Activated naive CD4-positive, alpha-beta T cell treated with anti-CD3 and anti-CD28 coated beads for 36 hours (primary cell): ENCODE results near the gene NBDY. TPM values are rescaled to one million over a fixed set of nuclear protein-coding genes. Genes with fewer than 3 reads are reported as not detected.
"Not testable (repeated sequence)": the region's sequence is repeated elsewhere in the genome, so short reads cannot be mapped to it uniquely, and the experiment has no call there.

Experiments used
- CTCF ChIA-PET: fragments of 350-600 bp; sonication (Branson Sonifier 250); formaldehyde crosslinking; loops from one replicate; lab custom pipeline; 2021; ENCODE audit warnings: antibody characterized with exemption; lab: Charles Lee
- DNase-seq: peaks from one replicate; pipeline ENCODE4 v3.0.0-alpha.2; 2020
- H3K27ac Mint-ChIP-seq: one replicate; pipeline ENCODE4 v1.8.0; 2021; ENCODE audit warnings: mild to moderate bottlenecking, mixed read lengths
- H3K27me3 Mint-ChIP-seq: one replicate; pipeline ENCODE4 v1.8.0; 2021; ENCODE audit warnings: low read depth, mixed read lengths
- H3K36me3 Mint-ChIP-seq: one replicate; pipeline ENCODE4 v1.8.0; 2021; ENCODE audit warnings: low read depth, mixed read lengths
- H3K4me1 Mint-ChIP-seq: one replicate; pipeline ENCODE4 v1.8.0; 2021; ENCODE audit warnings: low read depth, mixed read lengths
- H3K4me3 Mint-ChIP-seq: one replicate; pipeline ENCODE4 v1.8.0; 2021; ENCODE audit warnings: mild to moderate bottlenecking, moderate library complexity, mixed read lengths
- H3K9me3 Mint-ChIP-seq: one replicate; pipeline ENCODE4 v1.8.0; 2021; ENCODE audit warnings: mixed read lengths
- intact Hi-C: fragments of 100-400 bp; cut with micrococcal nuclease; formaldehyde crosslinking; loops from one replicate; pipeline ENCODE4 v1.15.1; 2023
- total RNA-seq, 2 experiments: library from RNA; stranded (reverse); gene quantifications; one replicate each; pipeline ENCODE4 v1.2.3, GENCODE V29; 2021

The NBDY gene
- total RNA-seq, 2 experiments from 2014 or later = 45.8 to 46.3 TPM

DNA sequence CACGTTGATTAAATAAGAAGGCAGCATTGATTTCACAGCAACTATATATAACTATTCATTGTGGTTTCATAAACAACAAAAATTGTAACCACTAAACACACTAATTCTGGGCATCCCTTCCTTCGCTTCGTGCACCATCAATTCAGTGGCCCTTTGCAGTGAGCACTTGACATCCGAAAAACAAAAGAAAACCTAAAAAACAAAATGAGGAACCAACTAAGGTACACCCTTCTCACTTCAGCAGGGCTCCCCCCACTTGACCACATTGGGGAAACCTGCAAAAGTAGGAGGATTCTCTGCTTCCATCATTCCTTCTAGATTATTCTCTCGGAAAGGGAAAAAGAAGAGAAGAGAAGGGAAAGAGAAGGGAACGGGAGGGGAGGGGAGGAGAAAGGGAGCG is 28.3 kb downstream of the NBDY start:
- H3K27me3 Mint-ChIP-seq = no peaks in the 10 kb centered on the region
- no peak for DNase-seq
- H3K4me3 Mint-ChIP-seq = no peak overlapping the region
- H3K36me3 Mint-ChIP-seq = peaks cover 18% of the 10 kb centered on the region
- H3K27ac Mint-ChIP-seq = no peak overlapping the region
- peaks cover 37% of the 10 kb centered on the region for H3K4me1 Mint-ChIP-seq
- intact Hi-C loops = no loop called here
- H3K9me3 Mint-ChIP-seq = peaks cover 2% of the 10 kb centered on the region
- CTCF ChIA-PET = no interaction called here

DNA sequence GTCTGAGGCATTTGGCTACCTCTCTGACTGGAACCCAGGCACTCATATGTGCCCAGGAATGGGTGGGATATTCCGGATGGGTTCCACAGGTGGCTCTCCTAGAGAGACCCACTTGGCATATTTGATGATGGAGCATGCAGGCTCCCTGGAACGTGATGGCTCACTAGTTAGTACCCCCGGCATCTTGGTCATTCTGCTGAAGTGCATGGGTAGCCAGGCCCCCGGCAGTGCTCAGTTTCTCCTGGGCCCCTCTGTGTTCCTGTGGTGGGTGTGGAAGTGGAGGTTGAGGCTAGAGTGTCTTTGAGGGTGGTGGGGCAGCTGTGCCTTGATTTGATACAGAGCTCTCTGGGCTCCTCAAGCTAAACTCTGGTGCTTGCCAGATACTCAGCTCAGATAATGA is 29.4 kb downstream of the NBDY start:
- peaks cover 11% of the 10 kb centered on the region for H3K36me3 Mint-ChIP-seq
- H3K4me3 Mint-ChIP-seq = no peak overlapping the region
- intact Hi-C loops = no loop called here
- peaks cover 2% of the 10 kb centered on the region for H3K9me3 Mint-ChIP-seq
- peak overlapping the region; percentile 46 for H3K27ac Mint-ChIP-seq
- H3K4me1 Mint-ChIP-seq = peaks cover 39% of the 10 kb centered on the region
- CTCF ChIA-PET = no interaction called here
- DNase-seq = no peak
- H3K27me3 Mint-ChIP-seq = no peaks in the 10 kb centered on the region

DNA sequence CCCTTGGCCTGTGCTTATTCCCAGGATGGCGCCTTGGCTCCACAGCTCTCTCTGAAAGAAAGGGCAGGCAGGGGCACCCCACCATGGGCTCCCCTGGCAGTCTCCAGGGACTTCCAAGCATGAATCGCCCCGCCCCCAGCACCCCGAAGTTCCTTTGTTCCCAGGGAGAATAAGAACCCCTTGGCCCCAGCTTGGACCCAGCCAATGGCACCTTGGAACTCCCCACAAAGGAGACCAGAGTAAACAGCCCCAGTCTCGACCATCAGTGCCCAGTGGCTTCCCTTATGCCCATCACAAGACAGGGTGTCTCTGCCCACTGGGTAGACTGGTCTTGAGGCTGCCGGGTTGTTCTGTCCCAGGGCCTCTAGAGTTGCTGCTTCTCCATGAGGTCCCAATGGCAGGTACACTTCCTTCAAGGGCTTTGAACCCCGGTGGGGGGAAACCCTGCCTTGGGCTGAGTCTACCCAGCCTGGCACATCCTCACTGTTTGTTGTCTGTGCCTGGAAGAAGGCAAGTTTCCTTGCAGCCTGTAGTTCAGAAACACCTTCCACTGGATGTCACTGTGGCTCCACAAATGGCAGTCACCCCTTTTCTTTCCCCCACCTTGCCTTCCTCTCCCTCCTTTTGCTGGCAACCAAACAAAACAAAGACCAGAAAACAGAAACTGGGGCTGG is 30.8 kb downstream of the NBDY start:
- peaks cover 44% of the 10 kb centered on the region for H3K4me1 Mint-ChIP-seq
- no peaks in the 10 kb centered on the region for H3K27me3 Mint-ChIP-seq
- no peak overlapping the region for H3K4me3 Mint-ChIP-seq
- H3K9me3 Mint-ChIP-seq = no peaks in the 10 kb centered on the region
- peak; percentile 29 for DNase-seq
- peaks cover 7% of the 10 kb centered on the region for H3K36me3 Mint-ChIP-seq
- intact Hi-C loops = no loop called here
- no peak overlapping the region for H3K27ac Mint-ChIP-seq
- CTCF ChIA-PET = no interaction called here

DNA sequence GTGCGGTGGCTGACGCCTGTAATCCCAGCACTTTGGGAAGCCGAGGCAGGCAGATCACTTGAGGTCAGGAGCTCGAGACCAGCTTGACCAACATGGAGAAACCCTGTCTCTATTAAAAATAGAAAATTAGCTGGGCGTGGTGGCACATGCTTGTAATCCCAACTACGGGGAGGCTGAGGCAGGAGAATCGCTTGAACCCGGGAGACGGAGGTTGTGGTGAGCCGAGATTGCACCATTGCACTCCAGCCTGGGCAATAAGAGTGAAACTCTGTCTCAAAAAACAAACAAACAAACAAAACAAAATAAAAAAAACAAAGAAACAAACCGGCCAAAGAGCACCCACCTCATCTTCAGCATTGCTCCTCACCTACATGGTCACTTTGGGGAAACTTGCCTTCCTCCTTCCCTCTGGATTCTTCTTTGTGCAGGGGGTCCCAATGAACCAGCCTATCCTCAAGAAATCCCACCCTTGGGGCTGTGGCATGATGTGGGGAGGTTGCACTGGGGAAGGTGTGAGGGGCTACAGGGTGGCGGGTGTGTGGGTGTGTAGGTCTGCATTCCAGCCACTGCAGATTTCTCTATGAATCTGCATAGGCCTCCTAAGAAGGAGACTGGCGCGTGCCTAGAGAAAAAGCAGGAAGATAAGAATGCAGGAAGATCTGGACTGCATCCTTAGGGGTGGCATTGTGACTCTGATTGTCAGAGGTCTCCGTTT is 31.5 kb downstream of the NBDY start:
- H3K27ac Mint-ChIP-seq = peak overlapping the region; percentile 96
- intact Hi-C loops, H3K27me3 Mint-ChIP-seq, DNase-seq, CTCF ChIA-PET, H3K36me3 Mint-ChIP-seq, H3K4me3 Mint-ChIP-seq, H3K9me3 Mint-ChIP-seq: not testable (repeated sequence)
- H3K4me1 Mint-ChIP-seq = peaks cover 51% of the 10 kb centered on the region

DNA sequence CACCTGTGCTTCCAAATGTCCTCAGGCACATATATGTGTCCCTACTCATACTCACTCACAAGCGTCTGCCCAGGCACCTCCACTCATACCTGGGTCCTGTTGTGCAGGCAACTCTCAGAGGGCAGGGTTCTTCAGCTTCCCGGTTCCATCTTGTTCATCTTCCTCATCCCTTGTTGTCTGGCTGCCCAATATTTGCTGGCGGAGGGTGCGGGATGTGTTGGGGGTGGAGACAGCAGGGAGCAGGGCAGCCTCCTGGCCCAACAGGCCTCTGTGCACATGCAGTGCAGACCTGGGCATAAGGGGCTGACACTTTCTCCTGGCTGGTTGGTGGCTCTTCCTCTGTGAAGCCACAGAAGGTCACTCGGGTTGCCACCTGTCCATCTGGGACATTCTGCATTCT is 32.1 kb downstream of the NBDY start:
- H3K36me3 Mint-ChIP-seq = peaks cover 6% of the 10 kb centered on the region
- intact Hi-C loops = no loop called here
- DNase-seq = no peak
- CTCF ChIA-PET = no interaction called here
- no peaks in the 10 kb centered on the region for H3K27me3 Mint-ChIP-seq
- H3K9me3 Mint-ChIP-seq = no peaks in the 10 kb centered on the region
- peak overlapping the region; percentile 96 for H3K27ac Mint-ChIP-seq
- H3K4me1 Mint-ChIP-seq = peaks cover 57% of the 10 kb centered on the region
- no peak overlapping the region for H3K4me3 Mint-ChIP-seq

DNA sequence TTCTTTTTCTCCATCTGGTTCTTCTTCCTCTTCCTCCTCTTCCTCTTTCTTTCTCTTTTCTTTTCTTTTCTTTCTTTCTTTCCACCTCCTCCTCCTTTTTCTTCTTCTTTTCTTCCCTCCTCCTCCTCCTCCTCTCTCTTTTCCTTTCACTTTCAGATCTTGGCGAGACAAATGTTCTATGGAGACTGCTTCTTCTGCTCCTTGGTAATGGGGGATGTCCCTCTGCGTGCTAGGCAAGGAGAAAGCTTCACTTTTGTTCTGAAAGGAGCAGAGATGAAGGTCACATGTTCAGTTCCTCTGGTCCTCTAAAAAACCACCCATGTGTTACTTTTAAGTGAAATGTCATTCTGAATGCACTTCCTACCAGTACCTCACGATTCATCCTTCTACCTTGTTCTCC is 33.2 kb downstream of the NBDY start:
- peaks cover 57% of the 10 kb centered on the region for H3K4me1 Mint-ChIP-seq
- intact Hi-C loops = loop anchor here (1.0 kb wide), 2 partner anchors 32 to 39 kb away; no protein-coding TSS in a partner anchor
- peak; percentile 49 for DNase-seq

DNA sequence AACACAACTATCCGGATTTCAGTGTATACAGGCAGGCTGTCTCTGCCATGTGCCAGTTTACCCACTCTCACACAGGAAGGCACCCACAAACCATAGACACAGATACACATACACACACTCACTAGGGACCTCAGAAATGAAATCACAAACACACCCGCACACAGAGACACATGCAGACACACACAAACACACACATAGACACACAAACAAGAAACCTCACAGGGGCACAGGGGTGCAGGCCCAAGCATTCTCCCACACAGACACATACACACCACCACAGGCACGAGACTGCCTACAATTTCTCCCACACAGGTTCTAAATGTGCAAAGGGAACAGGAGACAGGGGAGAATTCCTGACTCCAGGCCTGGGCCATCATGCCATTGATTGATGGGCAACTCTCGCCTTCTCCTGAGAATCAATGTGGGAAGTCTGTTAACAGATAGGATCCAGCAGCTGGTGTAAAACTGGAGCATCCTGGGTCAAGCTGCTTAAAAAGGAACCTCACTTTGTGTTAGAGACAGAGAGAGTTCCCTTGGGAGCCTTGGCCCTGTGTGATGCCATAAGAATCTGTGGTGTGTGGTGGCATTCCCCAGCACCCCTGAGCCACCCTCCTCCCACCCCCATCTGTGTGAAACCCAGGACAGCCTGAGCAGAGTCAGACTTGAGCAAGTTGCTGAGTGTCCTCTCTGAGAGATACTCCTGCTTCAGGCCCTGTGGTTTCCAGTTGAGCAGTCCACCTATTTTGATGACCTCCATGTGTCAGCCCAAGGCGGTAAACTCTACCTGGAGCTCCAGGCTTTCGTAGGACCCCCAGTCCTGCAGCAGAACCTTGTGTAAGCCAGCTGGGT is 33.9 kb downstream of the NBDY start:
- H3K4me1 Mint-ChIP-seq = peaks cover 57% of the 10 kb centered on the region
- peaks cover 6% of the 10 kb centered on the region for H3K36me3 Mint-ChIP-seq
- intact Hi-C loops = loop anchor here (1.0 kb wide), 2 partner anchors 33 to 38 kb away; no protein-coding TSS in a partner anchor
- no peaks in the 10 kb centered on the region for H3K9me3 Mint-ChIP-seq
- CTCF ChIA-PET = interaction anchor here (0.9 to 2.5 kb wide), 3 partner anchors 11 to 523 kb away, joined by 3 to 14 read pairs (median 3); no protein-coding TSS in a partner anchor
- DNase-seq = peak; percentile 10
- H3K4me3 Mint-ChIP-seq = peak overlapping the region; percentile 66
- peak overlapping the region; percentile 96 for H3K27ac Mint-ChIP-seq
- H3K27me3 Mint-ChIP-seq = no peaks in the 10 kb centered on the region

More for the DNA sequence above, 33.2 kb downstream of the NBDY start:
- CTCF ChIA-PET = interaction anchor here (0.7 to 0.9 kb wide), 2 partner anchors 10 to 351 kb away, joined by 3 read pairs; no protein-coding TSS in a partner anchor
- Mint-ChIP-seq H3K27ac (peak overlapping the region; percentile 96), H3K27me3 (no peaks in the 10 kb centered on the region), H3K9me3 (no peaks in the 10 kb centered on the region), H3K36me3 (peaks cover 6% of the 10 kb centered on the region), H3K4me3 (peak overlapping the region; percentile 66)

DNA sequence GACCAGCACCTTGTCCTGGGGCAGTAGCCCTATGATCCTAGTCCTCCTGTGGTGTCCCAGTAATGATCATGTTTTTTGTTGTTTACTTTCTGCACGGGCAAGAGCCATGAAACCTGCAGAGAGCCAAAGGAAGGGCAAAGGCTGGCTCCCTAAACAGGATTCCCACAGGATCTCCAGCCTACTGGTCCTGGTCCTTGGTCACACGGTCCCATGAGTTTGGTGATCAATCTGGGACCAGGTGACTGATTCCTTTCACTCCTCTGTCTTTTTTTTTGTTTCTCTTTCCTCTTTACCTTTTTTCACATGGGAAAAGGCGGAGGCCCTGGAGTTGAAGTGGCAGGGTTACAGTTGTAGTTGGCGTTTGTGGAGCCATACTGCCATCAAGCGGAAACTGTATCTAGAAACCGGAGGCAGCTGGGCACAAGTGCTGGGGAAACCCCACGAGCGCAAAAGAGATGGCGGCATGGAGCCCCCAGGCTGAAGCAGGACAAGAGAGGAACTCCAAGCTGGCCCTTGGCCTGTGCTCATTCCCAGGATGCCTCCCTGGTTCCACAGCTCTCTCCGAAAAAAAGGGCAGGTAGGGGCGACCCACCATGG is 34.6 kb downstream of the NBDY start:
- intact Hi-C loops = no loop called here
- Mint-ChIP-seq H3K27me3 (no peaks in the 10 kb centered on the region), H3K9me3 (no peaks in the 10 kb centered on the region), H3K36me3 (peaks cover 6% of the 10 kb centered on the region), H3K4me1 (peaks cover 55% of the 10 kb centered on the region), H3K27ac (peak overlapping the region; percentile 96), H3K4me3 (no peak overlapping the region)
- DNase-seq = peak; percentile 30
- CTCF ChIA-PET = interaction anchor here (0.9 to 2.5 kb wide), 3 partner anchors 214 to 522 kb away, joined by 3 to 14 read pairs (median 3); no protein-coding TSS in a partner anchor

DNA sequence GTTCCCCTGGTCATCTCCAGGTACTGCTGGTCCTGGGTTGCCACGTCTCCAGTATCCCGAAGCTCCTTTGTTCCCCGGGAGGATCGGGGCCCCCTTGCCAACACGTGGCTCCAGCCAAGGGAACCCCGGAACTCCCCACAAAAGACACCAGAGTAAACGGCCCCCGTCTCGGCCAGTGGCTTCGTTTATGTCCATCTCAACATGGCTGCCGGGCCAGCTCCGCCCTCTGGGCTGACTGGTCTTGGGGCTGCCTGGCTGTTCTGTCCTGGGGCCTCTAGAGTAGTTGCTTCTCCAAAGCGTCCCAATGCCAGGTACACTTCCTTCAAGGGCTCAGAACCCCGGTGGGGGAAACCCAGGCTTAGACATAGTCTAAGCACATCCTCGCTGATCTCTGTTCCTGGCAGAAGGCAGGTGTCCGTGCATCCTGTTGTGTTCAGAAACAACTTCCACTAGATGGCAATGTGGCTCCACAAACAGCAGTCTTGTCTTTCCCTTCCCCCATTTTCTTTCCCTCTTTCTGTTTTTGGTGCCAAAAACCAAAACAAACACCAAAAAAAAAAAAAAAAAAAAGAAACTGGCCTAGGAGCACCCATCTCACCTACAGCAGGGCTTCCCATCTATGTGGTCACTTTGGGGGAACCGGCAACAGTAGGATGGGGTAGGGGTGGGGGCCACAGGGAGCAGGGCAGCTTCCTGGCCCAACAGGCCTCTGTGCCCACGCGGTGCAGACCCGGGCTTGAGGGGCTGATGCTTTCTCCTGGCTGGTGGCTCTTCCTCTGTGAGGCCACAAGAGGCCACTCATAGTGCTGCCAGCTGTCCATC is 35.3 kb downstream of the NBDY start:
- no peaks in the 10 kb centered on the region for H3K9me3 Mint-ChIP-seq
- H3K27ac Mint-ChIP-seq = peak overlapping the region; percentile 96
- H3K27me3 Mint-ChIP-seq = no peaks in the 10 kb centered on the region
- H3K4me1 Mint-ChIP-seq = peaks cover 54% of the 10 kb centered on the region
- DNase-seq = peak; percentile 84
- peak overlapping the region; percentile 66 for H3K4me3 Mint-ChIP-seq
- intact Hi-C loops = no loop called here
- CTCF ChIA-PET = interaction anchor here (0.9 to 2.5 kb wide), 3 partner anchors 213 to 521 kb away, joined by 3 to 14 read pairs (median 3); no protein-coding TSS in a partner anchor
- peaks cover 6% of the 10 kb centered on the region for H3K36me3 Mint-ChIP-seq

DNA sequence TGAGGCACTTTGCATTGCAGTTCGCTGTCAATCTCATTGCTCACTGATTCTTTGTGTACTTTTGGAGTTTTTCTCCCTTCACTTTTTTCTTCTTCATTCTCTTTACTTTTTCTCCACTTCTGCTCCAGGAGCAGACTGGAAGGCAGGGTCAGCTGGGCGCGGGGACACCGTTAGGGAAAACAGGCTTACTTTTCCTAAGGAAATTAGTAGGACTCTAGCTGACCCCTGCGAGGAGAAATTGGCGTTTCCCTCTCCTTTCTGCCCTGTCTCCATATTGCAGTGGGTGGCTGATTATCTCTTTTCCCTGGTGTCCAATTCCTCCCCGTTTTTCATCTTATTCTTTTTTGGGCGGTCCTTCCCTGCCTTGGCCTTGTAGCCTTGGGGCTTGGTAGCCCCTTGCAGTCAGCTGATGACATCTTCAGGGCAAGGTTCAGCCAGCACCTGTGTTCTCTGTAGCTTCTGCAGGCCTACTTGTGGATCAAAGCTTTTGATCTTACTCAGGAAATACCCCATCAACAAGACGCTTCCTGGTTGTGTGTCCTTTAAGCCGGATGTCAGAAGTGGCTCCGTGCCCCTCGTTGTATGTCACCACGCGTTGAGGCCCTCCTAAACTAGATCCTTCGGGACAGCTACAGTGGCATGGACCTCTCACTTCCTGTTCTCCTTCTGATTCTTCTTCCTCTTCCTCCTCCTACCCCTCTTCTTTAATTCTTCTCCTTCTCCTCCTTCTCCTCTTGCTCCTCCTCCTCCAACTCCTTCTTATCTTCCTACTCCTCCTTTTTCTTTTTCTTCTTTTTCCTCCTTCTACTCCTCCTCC is 36.1 kb downstream of the NBDY start:
- peak; percentile 46 for DNase-seq
- CTCF ChIA-PET = interaction anchor here (0.6 to 2.5 kb wide), 5 partner anchors 16 to 482 kb away, joined by 3 to 14 read pairs (median 3); no protein-coding TSS in a partner anchor
- intact Hi-C loops = no loop called here
- H3K27ac Mint-ChIP-seq = peak overlapping the region; percentile 96
- no peaks in the 10 kb centered on the region for H3K27me3 Mint-ChIP-seq
- peaks cover 54% of the 10 kb centered on the region for H3K4me1 Mint-ChIP-seq
- peaks cover 6% of the 10 kb centered on the region for H3K36me3 Mint-ChIP-seq
- H3K4me3 Mint-ChIP-seq = peak overlapping the region; percentile 66
- H3K9me3 Mint-ChIP-seq = no peaks in the 10 kb centered on the region
